Measurements from ENCODE around the gene SESN1. TPM values are rescaled to one million over a fixed set of nuclear protein-coding genes. Genes with fewer than 3 reads are reported as not detected.

SESN1 gene
- 22.2 to 30.2 TPM (median 22.5 TPM) in 3 replicates for total RNA-seq (2021)
- percentile 70 among the genes with signal in this experiment for Bru-seq, nascent RNA
- long read RNA-seq, experiment 1, transcript SESN1-204 (10 exons, 3,509 nt), result minor isoform, 8 of 98 reads
- long read RNA-seq, experiment 1, transcript SESN1-202 (10 exons, 2,676 nt), result major isoform, 77 of 98 reads
- long read RNA-seq, experiment 1, partial matches to known transcripts, result 6 of 98 reads
- long read RNA-seq, experiment 1, other reads (novel, unspliced or antisense), result 6 of 98 reads
- long read RNA-seq, experiment 2, transcript SESN1-202 (10 exons, 2,676 nt), result major isoform, 20 of 46 reads
- long read RNA-seq, experiment 2, transcript SESN1-204 (10 exons, 3,509 nt), result minor isoform, 6 of 46 reads
- long read RNA-seq, experiment 2, partial matches to known transcripts, result 10 of 46 reads
- long read RNA-seq, experiment 2, other reads (novel, unspliced or antisense), result 10 of 46 reads
- long read RNA-seq, experiment 3, result 0 reads

GRCh38 chr6:109094416-109095035 is at the start of gene SESN1:
Gene SESN1 (minus strand): TSS chr6:109094846. CDS start chr6:109094073, 773 bp downstream.
- Mint-ChIP-seq H3K27ac (peak within 1 kb of the TSS; percentile 99), H3K27me3 (ENCODE audit: low read depth) (no peaks in the 10 kb centered on the region), H3K4me1 (peaks cover 28% of the 10 kb centered on the region), H3K4me3 (peak within 1 kb of the TSS; percentile 91), H3K9me3 (no peaks in the 10 kb centered on the region), H3K36me3 (no peaks in the 10 kb centered on the region)
- peak; percentile 93 for DNase-seq (ENCODE audit: low spot score)
- TF ChIP-seq TEAD1 (CRISPR knock-in tag; IDR thresholded peaks at IDR 0.05), result peak; percentile 21; the same call in 1 of the 2 replicates
- TF ChIP-seq SP1 (CRISPR knock-in tag; conservative IDR thresholded peaks at IDR 0.05), result peak; percentile 62
- peak; percentile 40; the same call in 1 of the 2 replicates for TF ChIP-seq ZNF416 (CRISPR knock-in tag; IDR thresholded peaks at IDR 0.05)
- peak; percentile 8; the same call in 1 of the 2 replicates for TF ChIP-seq FOXK1 (CRISPR knock-in tag; IDR thresholded peaks at IDR 0.05)
- 0 out of 2 replicates have a peak, but pooled peaks have one; percentile 49 for TF ChIP-seq ZBTB43 (CRISPR knock-in tag; IDR thresholded peaks at IDR 0.05)
- TF ChIP-seq, protein P1, sequence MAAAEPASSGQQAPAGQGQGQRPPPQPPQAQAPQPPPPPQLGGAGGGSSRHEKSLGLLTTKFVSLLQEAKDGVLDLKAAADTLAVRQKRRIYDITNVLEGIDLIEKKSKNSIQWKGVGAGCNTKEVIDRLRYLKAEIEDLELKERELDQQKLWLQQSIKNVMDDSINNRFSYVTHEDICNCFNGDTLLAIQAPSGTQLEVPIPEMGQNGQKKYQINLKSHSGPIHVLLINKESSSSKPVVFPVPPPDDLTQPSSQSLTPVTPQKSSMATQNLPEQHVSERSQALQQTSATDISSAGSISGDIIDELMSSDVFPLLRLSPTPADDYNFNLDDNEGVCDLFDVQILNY (CRISPR knock-in tag; IDR thresholded peaks at IDR 0.05), result peak; percentile 94
- peak; percentile 61; the same call in 1 of the 2 replicates for TF ChIP-seq FOXP1 (CRISPR knock-in tag; IDR thresholded peaks at IDR 0.05; ENCODE audit: borderline replicate concordance)
- TF ChIP-seq ELF4 (CRISPR knock-in tag; IDR thresholded peaks at IDR 0.05; ENCODE audit: low read depth), result 0 out of 2 replicates have a peak, but pooled peaks have one; percentile 24
- TF ChIP-seq TCF7 (CRISPR knock-in tag; IDR thresholded peaks at IDR 0.05; ENCODE audit: low read depth), result peak; percentile 54; the same call in 1 of the 2 replicates
- TF ChIP-seq, protein P2, sequence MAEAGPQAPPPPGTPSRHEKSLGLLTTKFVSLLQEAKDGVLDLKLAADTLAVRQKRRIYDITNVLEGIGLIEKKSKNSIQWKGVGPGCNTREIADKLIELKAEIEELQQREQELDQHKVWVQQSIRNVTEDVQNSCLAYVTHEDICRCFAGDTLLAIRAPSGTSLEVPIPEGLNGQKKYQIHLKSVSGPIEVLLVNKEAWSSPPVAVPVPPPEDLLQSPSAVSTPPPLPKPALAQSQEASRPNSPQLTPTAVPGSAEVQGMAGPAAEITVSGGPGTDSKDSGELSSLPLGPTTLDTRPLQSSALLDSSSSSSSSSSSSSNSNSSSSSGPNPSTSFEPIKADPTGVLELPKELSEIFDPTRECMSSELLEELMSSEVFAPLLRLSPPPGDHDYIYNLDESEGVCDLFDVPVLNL (CRISPR knock-in tag; IDR thresholded peaks at IDR 0.05; ENCODE audit: borderline replicate concordance, low read depth), result 0 out of 2 replicates have a peak, but pooled peaks have one; percentile 30
- peak; percentile 67; the same call in 1 of the 2 replicates for TF ChIP-seq NFE2L1 (CRISPR knock-in tag; IDR thresholded peaks at IDR 0.05)
- no peak for TF ChIP-seq STAT6 (CRISPR knock-in tag; conservative IDR thresholded peaks at IDR 0.05; ENCODE audit: low read depth)
- TF ChIP-seq, protein P3, sequence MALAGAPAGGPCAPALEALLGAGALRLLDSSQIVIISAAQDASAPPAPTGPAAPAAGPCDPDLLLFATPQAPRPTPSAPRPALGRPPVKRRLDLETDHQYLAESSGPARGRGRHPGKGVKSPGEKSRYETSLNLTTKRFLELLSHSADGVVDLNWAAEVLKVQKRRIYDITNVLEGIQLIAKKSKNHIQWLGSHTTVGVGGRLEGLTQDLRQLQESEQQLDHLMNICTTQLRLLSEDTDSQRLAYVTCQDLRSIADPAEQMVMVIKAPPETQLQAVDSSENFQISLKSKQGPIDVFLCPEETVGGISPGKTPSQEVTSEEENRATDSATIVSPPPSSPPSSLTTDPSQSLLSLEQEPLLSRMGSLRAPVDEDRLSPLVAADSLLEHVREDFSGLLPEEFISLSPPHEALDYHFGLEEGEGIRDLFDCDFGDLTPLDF (CRISPR knock-in tag; IDR thresholded peaks at IDR 0.05), result no peak
- 0 out of 2 replicates have a peak, but pooled peaks have one; percentile 29 for TF ChIP-seq NFYB (CRISPR knock-in tag; conservative IDR thresholded peaks at IDR 0.05; ENCODE audit: low read depth)
- TF ChIP-seq MYBL2 (CRISPR knock-in tag; IDR thresholded peaks at IDR 0.05), result peak; percentile 47; the same call in 1 of the 2 replicates
- no peak for TF ChIP-seq CREB1 (CRISPR knock-in tag; IDR thresholded peaks at IDR 0.05)
- TF ChIP-seq ZNF423 (CRISPR knock-in tag; IDR thresholded peaks at IDR 0.05), result no peak
- TF ChIP-seq FOXP4 (CRISPR knock-in tag; IDR thresholded peaks at IDR 0.05), result peak; percentile 18; the same call in 1 of the 2 replicates
- no peak for TF ChIP-seq ERG (CRISPR knock-in tag; IDR thresholded peaks at IDR 0.05)
- TF ChIP-seq IRF2 (CRISPR knock-in tag; IDR thresholded peaks at IDR 0.05; ENCODE audit: borderline replicate concordance, low read depth), result peak; percentile 27; the same call in 1 of the 2 replicates
- TF ChIP-seq ZNF232 (CRISPR knock-in tag; IDR thresholded peaks at IDR 0.05), result peak; percentile 80; the same call in 1 of the 2 replicates
- TF ChIP-seq HMGXB4 (CRISPR knock-in tag; IDR thresholded peaks at IDR 0.05), result peak; percentile 70
- ChIA-PET POLR2A (interaction anchor here (0.6 to 1.6 kb wide), 11 partner anchors 12 to 537 kb away, joined by 3 to 6 read pairs (median 4); partner anchors contain the start of genes ARMC2, CD164, FOXO3 and PPIL6), CTCF (interaction anchor here (0.6 to 2.5 kb wide), 9 partner anchors 13 to 613 kb away, joined by 3 to 14 read pairs (median 4); no protein-coding TSS in a partner anchor)
- peak; percentile 91 for ATAC-seq
